GM13976 (cell line): ENCODE data around the gene ADTRP.

Source experiments
- DNase-seq: peaks from one replicate; pipeline ENCODE4 v3.0.0; 2012; ENCODE audit warnings: low spot score
- CTCF ChIP-seq: IDR thresholded peaks from 2 replicates; pipeline ENCODE4 v1.5.1; 2012; ENCODE audit warnings: borderline replicate concordance, mild to moderate bottlenecking; ENCODE audit not compliant: insufficient read depth; ENCODE audit errors: extremely low read depth, missing control alignments, control extremely low read depth
- in situ Hi-C: fragments of 300-500 bp; cut with MboI; formaldehyde crosslinking; loops from one replicate; pipeline ENCODE4 v1.12.0; 2022; ENCODE audit warnings: low sequenced_read_pairs, mixed read lengths, inconsistent platforms; ENCODE audit not compliant: unreplicated experiment

ADTRP gene

DNA sequence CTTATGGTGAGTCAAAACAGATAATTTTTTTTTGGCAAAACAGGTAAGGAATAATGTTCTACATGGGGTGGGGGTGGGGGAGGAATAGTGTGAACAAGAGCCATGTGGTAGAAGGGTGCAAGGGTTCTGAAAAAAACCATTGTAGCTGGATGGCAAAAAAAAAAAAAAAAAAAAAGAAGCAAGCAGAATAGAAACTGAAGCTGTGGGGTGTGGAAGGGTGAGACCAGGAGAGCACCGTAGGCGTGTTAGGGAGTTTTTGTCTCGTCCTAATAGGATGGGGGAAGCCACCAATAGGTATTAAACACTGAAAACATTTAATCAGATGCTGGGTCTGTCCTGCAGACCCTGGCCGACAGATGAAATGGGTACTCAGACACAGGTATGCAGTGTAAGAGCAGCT, 110.1 kb downstream of the ADTRP start:
- in situ Hi-C loops = no loop called here
- TF ChIP-seq CTCF = no peak
- DNase-seq = no peak

DNA sequence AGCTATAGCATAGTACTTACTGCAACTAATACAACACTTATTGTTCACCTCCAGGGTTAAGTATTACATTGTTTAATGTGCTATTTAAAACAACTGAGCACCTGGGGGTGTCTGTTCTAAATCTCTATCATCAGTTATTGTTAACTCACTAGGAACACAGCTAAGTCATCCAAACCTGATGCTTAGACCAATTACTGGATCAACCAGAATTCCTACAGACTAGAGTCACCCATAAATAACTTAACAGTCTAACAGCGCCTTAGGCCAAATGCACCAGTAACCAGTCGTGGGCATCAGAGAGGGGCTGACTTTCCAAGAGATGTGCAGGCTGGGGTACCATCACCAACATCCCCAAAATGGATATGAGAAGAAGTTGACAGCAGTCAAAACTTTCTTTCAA, 110.7 kb downstream of the ADTRP start:
- DNase-seq = no peak
- in situ Hi-C loops = no loop called here
- TF ChIP-seq CTCF = no peak

DNA sequence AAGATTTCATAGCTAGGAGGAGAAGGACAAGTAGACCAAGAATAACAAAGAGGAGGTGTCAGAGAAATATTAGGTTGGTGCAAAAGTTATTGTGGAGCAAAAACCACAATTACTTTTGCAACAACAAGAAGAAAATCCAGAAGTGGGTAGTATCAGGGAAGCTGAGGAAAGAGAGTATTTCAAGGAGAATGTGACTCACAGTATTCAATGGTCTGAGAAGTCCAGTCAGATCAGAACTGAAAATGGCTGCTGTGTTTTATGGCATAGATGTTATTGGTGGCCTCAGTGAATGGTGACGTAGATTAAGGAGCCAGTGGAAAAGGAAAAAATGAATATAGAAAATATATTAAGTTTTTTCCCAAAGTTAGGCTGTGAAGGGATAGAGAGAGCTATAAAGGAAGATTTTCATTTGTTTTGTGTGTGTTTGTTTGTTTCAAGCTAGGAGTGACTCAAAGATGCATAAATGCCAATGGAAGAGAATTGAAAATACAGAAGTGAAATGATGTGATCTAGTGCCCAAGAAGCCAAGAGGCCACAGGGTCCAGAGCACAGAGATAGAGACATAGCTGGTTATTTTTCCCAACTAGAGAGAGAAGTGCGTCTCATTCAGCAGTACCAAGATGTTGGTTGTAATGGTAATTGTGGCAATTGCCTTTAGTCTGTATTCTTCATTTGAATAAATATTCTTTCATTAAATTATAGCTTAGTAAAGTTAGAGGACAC, 112.8 kb downstream of the ADTRP start:
- no peak for DNase-seq
- in situ Hi-C loops = no loop called here
- TF ChIP-seq CTCF = no peak
